GDM1 (cell line): ENCODE measurements around the gene TIMP3.
"Not testable (repeated sequence)": the region's sequence is repeated elsewhere in the genome, so short reads cannot be mapped to it uniquely, and the experiment has no call there.

Experiments used
- DNase-seq: peaks from one replicate; lab custom pipeline; 2025; lab: John Stamatoyannopoulos, UW

The TIMP3 gene

GRCh38 chr22:32801537-32802236 is at the start of gene TIMP3:
TIMP3 (plus strand) TSS chr22:32801705; CDS start chr22:32802002, 297 bp downstream.
- DNase-seq = no peak

GRCh38 chr22:32752326-32752725 is 49.2 kb upstream of the TIMP3 start:
- DNase-seq = no peak

GRCh38 chr22:32752816-32753520 is 48.5 kb upstream of the TIMP3 start:
- no peak for DNase-seq

- DNase-seq = no peak
Observed at GRCh38 chr22:32753591-32753990, 47.9 kb upstream of the TIMP3 start.

- DNase-seq = no peak
Observed at GRCh38 chr22:32754413-32755041, 47.0 kb upstream of the TIMP3 start.

- DNase-seq = not testable (repeated sequence)
Observed at GRCh38 chr22:32757086-32757762, 44.3 kb upstream of the TIMP3 start.

GRCh38 chr22:32758866-32759385 is 42.6 kb upstream of the TIMP3 start:
- no peak for DNase-seq

- no peak for DNase-seq
Observed at GRCh38 chr22:32760396-32760795, 41.1 kb upstream of the TIMP3 start.

- DNase-seq = no peak
Observed at GRCh38 chr22:32760815-32761214, 40.7 kb upstream of the TIMP3 start.

- DNase-seq = no peak
Observed at GRCh38 chr22:32761251-32761903, 40.1 kb upstream of the TIMP3 start.

GRCh38 chr22:32764330-32765131 is 37.0 kb upstream of the TIMP3 start:
- no peak for DNase-seq

GRCh38 chr22:32765132-32765618 is 36.3 kb upstream of the TIMP3 start:
- no peak for DNase-seq

- DNase-seq = no peak
Observed at GRCh38 chr22:32771756-32772155, 29.7 kb upstream of the TIMP3 start.

- no peak for DNase-seq
Observed at GRCh38 chr22:32775957-32776356, 25.5 kb upstream of the TIMP3 start.

- no peak for DNase-seq
Observed at GRCh38 chr22:32776397-32776796, 25.1 kb upstream of the TIMP3 start.

GRCh38 chr22:32776802-32777201 is 24.7 kb upstream of the TIMP3 start:
- DNase-seq = no peak

GRCh38 chr22:32777987-32778386 is 23.5 kb upstream of the TIMP3 start:
- DNase-seq = no peak

- no peak for DNase-seq
Observed at GRCh38 chr22:32780726-32781310, 20.7 kb upstream of the TIMP3 start.

GRCh38 chr22:32781695-32782094 is 19.8 kb upstream of the TIMP3 start:
- DNase-seq = no peak

GRCh38 chr22:32785321-32786026 is 16.0 kb upstream of the TIMP3 start:
- no peak for DNase-seq
